NCI-H446 (cell line): ENCODE data around the gene PLIN4.

Experiments used
- DNase-seq, 2 experiments: peaks; one replicate each; lab custom pipeline; 2025; lab: John Stamatoyannopoulos, UW

Gene PLIN4

DNA sequence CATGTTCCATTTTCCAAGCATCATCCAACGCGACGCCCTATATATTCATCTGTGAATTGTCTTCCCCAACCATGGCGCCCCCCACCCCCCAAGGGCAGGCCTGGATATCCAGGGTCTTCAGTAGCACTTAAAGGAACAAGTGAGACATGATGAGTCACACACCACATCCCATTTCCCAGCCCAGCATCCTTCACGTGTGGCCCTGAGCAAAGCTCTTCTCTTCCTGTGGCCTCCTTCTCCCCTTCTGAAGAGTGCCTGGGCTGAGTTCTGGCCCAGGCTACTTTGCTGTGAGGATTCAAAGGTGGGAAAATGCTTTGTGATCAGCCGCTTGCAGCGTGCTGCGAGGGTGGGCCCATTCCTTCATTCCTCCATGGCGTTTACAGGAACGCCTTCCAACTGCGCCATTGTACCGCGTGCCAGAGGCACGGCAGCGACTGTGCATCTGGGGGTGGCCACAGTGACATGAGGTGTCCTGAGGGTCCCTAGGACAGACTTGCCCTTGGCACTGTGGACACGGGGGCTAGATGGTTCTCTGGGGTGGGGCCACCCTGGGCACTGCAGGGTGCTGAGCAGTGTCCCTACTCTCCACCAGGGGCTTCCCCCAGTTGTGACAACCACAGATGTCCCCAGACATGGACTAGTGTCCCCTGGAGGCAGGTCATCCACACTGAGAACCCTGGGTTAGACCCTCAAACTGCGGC is 11.7 kb downstream of the PLIN4 start:
- DNase-seq, result no peak

DNA sequence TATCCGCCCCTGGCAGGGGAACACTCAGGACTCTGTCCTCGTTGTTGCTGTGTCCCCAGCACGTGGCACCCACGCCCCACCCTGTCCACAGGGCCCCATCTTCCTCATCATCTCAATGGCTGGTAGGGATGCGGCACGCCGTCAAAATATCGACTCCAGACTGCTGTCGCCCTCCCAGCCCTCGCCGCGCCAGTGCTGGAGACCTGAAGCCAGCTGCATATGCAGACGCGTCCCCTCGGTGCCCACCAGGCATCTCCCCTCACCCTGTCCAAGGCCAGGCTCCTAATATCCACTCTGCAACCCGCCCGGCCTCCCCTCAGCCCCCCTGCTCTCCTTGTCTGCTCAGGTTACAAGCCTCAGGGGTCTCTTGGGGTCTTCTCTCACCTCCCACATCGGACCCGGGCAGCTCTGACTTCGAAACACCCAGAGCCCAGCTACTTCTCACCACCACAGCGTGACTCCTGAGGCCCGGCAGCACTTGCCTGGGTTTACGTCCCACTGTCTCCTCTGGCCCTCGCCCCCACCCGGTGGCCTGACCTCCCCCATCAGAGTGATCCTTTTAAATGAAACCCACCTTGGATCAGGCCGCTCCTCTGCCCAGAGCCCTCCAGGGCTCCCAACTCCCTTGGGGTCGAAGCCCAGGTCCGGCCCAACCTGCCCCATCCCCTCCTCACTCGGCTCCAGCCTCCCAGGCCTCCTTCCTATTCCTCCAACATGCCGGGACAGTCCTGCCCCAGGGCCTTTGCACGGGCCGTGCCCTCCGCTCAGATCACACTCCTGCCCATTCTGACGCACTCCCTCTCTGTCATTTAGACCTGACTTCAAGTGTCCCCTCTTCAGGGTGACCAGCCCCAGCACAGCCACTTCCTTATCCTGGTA is 12.5 kb downstream of the PLIN4 start:
- no peak for DNase-seq

DNA sequence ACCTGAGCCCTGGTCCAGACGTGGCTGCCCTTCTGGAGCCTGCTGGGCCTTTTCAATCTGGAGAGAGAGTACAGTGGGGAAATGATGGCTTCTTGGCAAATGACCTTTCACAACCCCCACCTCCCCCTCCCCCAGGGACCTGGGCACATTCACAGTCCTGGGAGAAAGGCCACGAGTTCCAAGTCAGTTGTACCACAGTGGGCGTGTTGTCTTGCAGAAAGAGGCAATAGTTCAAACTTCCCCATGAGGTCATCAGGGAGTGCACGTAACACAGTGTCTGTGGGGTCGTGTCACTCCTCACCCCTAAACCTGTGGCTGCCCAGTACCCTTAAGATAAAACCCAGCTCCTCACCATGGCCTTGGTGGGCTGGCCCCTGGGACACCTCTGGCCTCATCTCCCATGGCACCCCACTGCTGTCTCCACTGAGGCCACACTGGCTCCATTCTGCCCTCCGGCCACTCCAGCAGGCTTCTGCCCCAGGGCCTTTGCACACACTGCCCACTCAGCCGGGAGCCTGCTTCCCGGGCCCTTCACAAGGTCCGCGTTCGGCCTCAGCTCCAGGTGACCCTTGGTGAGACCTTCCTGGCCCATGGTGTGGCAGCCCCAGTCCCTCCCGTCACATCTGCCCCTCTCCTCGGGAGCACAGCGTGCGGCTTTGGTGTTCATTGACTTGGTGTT is 13.3 kb downstream of the PLIN4 start:
- DNase-seq, result no peak

DNA sequence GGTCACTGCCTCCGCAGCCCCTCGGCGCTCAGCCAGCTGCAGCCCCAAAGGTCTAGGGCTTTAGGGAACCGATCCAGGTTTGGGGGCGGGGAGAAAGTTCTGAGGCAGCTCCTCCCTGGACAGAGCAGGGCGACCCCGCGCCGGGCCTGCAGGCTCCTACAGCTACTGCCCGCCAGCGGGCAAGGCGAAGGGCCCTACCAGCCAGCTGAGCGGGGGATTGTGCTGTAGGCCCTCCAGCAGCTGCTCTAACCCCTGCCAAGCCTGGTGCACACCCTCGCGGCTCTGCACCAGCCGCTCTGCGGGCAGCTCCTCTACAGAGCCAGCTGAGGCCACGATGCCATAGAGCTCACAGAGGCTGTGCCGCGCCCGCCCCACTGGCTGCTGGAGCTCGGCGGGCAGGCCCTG is 14.0 kb downstream of the PLIN4 start:
- DNase-seq, result no peak

DNA sequence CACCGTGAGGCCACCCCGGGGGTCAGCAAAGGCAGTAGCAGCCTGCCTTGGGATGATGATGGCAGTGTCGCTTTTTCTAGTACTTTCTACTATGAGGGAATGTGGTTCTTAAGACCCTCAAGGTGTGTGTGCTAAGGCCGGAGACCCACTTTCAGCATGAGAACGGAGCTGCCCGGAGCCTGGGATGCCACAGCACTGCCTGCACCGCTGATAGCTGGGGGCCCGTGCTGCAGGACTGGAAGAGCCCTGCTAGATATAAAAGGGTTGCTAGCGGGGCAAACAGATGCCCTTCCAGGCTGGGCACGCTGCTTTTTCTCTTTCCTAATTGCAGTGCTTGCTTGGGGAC is 14.5 kb downstream of the PLIN4 start:
- DNase-seq, result no peak

DNA sequence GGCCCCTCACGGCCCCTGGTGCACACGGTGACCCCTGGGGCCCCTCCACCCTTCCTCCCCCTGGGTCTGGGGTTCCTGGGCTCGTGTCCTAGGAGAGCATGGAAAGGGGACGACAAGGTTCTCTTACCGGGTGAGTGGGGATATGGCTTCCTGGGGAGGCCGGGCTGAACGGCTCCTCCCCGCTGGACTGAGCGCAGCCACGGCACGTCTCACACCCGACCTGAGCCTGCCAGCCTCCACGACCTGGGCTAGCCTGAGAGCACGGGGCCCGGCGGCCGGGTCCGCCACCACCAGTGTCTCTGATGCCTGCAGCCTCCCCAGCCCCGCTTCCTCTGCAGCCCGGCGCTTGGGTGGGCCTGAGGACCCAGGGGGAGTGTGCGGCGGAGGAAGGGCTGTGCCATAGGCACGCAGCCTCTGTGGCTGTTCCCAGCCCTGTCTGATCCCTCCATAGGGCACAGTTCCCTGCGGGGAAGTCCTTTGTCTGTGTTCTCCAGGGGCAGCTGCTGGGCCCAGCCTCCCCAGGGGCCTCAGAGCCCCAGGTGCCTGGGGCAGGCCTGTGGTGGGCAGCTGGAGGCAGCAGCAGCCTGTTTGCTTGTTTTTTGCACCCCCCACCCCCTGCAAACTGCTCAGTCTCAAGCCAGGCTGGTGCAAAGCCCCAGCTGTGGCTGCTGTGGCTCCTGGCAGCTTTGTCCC is 15.0 kb downstream of the PLIN4 start:
- no peak for DNase-seq

DNA sequence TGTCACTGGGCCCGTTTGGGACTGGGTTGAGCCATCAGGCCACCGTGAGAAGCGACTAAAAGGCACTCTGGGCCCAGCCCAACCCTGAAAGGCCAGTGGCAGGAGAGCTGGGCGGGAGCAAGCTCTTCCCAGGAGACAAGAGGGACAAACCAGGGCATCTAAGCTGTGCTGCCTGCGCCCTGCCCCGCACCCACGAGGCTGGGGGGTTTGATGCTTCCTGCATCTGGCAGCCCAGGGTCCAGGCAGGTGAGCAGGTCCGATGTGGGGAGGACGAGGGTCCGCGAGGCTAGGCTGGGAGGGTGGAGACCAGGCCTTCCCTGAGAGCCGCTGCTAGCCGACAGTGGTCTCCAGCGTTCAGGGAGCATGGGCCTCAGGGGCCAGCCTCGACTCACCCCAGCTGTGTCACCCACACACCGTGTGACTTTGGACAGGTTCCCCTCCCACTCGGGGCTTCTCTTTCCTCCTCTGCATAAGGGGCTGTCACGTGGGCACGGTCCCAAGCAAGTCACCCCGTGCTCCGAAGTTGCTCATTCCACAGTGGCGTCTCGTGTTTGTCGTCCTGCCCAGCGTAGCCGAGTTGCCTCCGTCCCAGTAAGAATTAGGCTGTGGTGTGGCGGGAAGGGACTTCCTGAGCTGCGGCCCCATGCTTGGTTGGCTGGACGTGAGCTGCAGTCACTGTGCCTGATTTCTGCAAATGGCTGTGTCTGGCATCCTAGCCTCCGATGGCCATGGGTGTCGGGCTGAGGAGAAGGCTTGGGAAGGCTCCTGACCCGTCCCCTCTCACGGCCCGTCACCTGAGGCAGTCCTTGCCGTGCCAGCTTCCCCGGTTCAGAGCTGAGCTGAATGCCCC is 15.8 kb downstream of the PLIN4 start:
- DNase-seq, result no peak

DNA sequence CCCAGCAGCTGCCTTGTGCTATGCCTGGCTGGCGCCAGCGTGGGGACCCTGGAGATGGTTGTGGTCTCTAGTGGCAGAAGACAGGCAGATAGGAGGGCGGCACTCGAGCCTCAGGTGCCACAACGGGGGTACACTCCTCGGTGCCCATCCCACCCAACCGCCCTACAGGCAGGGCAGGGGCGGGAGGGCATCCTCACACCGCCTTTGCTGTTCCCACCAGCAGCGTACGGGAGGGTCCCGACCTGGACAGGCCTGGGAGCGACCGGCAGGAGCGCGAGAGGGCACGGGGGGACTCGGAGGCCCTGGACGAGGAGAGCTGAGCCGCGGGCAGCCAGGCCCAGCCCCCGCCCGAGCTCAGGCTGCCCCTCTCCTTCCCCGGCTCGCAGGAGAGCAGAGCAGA is 16.6 kb downstream of the PLIN4 start:
- DNase-seq, result no peak

DNA sequence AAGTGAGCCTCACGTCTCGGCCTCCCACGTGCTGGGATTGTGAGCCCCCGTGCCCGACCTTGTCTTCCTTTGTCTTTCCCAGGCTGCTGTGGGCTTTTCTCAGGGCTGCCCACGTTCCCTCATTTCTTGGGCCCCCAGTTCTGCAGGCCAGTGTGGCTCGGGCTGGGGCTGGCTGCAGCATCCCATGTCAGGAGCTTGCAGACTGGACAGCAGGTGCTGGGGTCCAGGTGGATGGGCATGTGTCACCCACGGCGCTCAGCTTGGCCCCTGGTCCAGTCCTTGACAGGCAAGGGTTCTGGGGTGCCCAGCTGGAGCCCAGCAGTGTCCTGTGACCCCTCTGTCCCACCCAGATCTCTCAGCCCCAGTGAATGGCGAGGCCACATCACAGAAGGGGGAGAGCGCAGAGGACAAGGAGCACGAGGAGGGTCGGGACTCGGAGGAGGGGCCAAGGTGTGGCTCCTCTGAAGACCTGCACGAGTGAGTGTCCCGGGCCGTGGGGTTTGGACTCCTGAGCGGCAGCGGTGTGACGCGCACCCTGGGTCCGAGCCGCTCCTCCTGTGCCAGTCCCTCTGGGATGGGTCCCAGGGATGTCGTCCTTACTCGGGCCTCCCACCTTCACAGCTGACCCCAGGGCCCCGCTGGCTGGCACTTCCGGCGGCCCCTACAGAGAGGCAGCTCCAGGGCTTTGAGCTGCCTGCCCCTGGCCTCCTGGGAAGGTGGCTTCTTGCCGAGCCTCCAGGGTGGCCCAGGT is 17.3 kb downstream of the PLIN4 start:
- no peak for DNase-seq

DNA sequence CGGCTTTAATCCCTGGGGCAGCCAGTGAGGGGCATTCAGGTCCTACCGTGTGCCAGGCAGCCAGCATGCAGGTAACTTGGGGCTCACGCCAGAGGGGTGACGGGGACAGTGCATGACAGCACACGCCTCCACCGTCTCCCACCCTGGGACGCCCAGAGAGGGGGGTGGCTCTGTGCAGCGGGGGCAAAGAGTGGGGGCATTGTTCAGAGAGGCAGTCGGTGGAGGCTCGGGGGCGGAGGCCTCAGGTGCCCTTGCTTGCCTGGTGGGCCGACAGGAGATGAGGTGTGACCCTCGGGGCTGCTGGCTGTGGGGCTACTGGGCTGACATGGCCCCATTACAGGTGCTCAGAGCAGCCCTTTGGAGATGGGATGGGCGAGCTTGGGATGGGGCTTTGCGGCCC is 18.4 kb downstream of the PLIN4 start:
- no peak for DNase-seq

DNA sequence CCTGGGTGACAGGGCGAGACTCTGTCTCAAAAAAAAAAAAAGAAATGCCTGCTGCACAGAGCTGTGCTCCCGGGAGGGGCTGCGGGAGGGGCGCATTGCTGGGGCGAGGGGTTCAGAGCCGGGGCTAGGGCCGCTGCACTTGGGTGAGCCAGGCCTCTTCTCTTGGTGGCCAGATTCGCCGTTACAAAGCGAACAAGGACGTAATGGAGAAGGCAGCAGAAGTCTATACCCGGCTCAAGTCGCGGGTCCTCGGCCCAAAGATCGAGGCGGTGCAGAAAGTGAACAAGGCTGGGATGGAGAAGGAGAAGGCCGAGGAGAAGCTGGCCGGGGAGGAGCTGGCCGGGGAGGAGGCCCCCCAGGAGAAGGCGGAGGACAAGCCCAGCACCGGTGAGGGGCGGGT is 19.0 kb downstream of the PLIN4 start:
- no peak for DNase-seq

DNA sequence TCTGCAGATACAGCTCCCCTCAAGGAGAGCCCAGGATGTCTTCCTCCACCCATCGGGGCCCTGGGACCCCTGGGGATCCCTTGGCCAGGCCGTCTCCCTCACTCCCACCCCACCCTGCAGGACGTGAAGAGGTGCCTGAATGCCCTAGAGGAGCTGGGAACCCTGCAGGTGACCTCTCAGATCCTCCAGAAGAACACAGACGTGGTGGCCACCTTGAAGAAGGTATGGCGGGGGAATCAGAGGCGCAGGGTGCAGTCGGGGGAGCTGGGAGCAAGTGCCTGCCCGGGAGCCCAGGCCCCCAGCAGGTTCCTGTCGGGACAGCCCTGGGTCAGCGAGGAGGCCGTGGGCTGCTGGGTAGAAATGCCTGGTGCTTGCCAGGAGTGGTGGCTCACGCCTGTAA is 19.6 kb downstream of the PLIN4 start:
- DNase-seq, result no peak

DNA sequence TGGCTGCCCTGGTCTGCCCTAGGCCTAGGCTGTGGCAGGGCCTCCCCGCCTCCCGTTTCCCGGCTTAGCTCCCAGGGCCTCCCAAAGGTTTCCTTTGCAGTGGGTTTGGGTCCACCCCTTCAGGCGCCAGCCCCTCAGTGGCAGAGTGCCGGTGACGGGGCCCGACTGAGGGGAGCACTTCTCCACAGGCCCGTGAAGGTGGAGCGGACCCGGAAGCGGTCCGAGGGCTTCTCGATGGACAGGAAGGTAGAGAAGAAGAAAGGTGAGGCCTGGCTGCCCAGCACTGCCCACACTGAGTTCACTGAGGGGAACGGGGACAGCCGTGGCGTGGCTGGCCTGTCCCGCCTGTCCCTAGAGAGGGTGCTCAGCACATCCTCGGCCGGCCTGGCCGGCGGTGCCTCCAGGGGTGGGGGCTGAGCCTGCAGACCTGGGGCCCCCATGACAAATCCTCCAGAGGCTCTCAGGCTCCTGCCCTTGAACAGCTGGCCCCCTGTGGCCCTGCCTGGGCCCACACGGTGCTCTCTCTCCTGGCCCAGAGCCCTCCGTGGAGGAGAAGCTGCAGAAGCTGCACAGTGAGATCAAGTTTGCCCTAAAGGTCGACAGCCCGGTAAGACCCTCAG is 20.4 kb downstream of the PLIN4 start:
- no peak for DNase-seq

DNA sequence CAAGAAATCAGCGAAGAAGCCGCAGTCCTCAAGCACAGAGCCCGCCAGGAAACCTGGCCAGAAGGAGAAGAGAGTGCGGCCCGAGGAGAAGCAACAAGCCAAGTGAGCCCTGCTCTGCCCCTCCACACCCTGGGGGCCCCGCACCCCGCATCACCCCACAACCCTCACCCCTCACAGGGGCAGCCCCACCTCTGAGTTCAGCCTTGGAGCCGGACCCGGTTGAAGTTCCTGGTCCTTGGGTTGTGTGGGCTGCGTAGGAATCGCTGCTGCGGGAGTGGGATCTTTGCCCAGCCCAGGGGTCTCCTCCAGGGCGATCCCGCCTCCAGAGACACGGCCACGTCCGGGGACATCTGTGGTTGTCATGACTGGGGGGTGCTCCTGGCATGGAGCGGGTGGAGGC is 22.0 kb downstream of the PLIN4 start:
- DNase-seq, result no peak

DNA sequence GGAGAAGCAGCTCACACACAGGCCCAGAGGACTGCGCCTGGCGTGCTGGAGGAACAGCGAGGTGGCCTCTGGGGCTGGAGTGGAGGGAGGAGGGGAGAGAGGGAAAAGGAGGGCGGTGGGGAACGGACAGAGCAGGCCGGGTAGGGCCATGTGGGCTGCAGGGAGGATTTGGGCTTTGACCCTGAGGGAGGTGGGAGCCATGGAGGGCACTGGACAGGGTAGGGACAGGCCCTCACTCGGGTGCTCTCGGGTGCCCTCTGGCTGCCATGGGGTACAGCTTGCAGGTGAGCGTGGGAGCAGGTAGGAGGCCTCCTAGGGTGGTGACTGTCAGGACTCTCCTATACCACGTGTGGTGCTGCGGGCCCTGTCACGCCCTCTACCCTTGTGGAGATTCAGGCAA is 22.8 kb downstream of the PLIN4 start:
- DNase-seq, result no peak

DNA sequence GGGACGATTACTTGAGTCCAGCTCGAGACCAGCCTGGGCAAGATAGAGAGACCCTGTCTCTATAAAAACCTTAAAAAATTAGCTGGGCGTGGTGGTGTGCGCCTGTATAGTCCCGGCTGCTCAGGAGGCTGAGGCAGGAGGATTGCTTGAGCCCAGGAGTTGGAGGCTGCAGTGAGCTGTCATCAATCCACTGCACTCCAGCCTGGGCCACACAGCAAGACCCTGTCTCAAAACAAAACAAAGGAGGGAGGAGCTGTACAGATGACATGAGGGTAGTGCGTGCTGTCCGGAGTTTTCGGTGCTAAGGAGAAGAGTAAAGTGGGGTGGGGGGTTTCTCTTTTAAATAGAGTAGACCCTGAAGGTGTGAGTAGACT is 23.6 kb downstream of the PLIN4 start:
- no peak for DNase-seq

DNA sequence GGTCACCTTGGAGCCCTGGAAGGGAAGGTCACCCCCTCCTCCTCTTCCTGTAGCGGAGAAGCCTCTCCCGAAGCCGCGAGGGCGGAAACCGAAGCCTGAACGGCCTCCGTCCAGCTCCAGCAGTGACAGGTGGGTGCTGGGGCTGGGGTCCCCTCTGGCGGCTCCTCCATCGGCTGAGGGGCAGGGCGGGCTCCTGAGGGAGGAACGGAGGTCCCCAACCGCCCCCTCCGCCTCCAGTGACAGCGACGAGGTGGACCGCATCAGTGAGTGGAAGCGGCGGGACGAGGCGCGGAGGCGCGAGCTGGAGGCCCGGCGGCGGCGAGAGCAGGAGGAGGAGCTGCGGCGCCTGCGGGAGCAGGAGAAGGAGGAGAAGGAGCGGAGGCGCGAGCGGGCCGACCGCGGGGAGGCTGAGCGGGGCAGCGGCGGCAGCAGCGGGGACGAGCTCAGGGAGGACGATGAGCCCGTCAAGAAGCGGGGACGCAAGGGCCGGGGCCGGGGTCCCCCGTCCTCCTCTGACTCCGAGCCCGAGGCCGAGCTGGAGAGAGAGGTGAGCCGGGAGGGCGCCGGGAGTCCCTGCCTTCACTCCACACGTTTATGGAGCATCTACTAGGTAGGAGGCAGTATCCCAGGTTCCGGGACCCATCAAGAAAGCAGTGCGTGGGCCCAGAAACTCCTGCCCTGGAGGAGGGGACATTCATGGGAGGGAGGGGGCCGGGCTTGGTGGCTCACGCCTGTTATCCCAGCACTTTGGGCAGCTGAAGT is 24.2 kb downstream of the PLIN4 start:
- no peak for DNase-seq

DNA sequence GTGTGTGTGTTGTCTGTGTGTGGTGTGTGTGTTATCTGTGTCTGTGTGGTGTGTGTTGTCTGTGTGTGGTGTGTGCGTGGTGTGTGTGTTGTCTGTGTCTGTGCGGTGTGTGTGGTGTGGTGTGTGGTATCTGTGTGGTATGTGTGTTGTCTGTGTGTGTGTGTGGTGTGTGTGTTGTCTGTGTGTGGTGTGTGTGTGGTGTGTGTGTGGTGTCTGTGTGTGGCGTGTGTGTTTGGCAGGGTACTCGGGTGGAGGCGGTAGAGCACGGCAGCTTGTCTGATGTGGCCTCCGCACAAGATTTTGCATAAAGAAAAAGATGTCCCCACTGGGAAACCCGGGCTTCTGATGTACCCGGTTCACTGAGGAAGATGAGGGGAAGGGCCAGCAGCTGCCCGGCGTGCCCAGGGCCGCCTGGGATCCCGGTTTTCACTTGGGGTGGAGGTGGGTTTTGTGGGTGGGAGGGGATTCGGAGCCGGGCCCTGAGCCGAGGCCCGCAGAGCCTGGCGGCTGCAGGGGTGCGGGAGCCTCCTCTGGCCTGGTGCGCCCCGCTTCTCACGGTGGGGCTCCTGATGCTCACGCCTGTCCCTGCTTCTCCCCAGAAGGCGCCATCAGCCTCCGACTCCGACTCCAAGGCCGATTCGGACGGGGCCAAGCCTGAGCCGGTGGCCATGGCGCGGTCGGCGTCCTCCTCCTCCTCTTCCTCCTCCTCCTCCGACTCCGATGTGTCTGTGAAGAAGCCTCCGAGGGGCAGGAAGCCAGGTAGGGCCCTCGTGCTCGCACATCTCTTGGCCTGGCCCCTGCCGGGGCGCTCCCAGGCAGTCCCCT is 25.0 kb downstream of the PLIN4 start:
- no peak for DNase-seq
